Esophagus squamous epithelium (tissue), 5 donors: ENCODE results near the gene LRP8. TPM values are rescaled to one million over a fixed set of nuclear protein-coding genes. Genes with fewer than 3 reads are reported as not detected.

Experiments used
- DNase-seq: peaks from one replicate; lab custom pipeline; 2025; lab: John Stamatoyannopoulos, UW
- H3K27ac ChIP-seq, 4 donors: fragments of 200-600 bp; sonication (generic); one replicate each; pipeline ENCODE4 v1.5.1; 2016 to 2019; ENCODE audit warnings: mild to moderate bottlenecking in 1 of 4
- H3K27me3 ChIP-seq, 4 donors: fragments of 200-600 bp; sonication (generic); 1 replicate in 3 of 4; 2 replicates in 1 of 4; pipeline versions ENCODE4 v1.5.1 to v1.6.0; 2017 to 2021; ENCODE audit warnings: antibody characterized with exemption in 1 of 4
- H3K36me3 ChIP-seq, 3 donors: fragments of 200-600 bp; sonication (generic); one replicate each; pipeline ENCODE4 v1.5.1; 2016 to 2019
- H3K4me1 ChIP-seq, 3 donors: fragments of 200-600 bp; sonication (generic); one replicate each; pipeline ENCODE4 v1.5.1; 2017 to 2019
- H3K4me3 ChIP-seq, 4 donors: fragments of 200-600 bp; sonication (generic); 1 replicate in 3 of 4; 2 replicates in 1 of 4; pipeline ENCODE4 v1.5.1; 2016 to 2019; ENCODE audit warnings: mild to moderate bottlenecking in 2 of 4, moderate library complexity in 1 of 4
- H3K9me3 ChIP-seq, 3 donors: fragments of 200-600 bp; sonication (generic); one replicate each; pipeline ENCODE4 v1.5.1; 2016 to 2019
- POLR2A ChIP-seq, 4 donors: fragments of 450-650 bp; IDR thresholded peaks; one replicate each; pipeline ENCODE4 v1.6.1; 2017; ENCODE audit warnings: antibody characterized with exemption in 4 of 4, mild to moderate bottlenecking in 4 of 4, moderate library complexity in 3 of 4
- WGBS, 2 donors: methylation state at CpG; one replicate each; pipeline ENCODE4 v1.1.5; 2018; 5-methylcytosine and 5-hydroxymethylcytosine counted together
- intact Hi-C: fragments of 100-400 bp; cut with DNase I; formaldehyde crosslinking; loops from one replicate; pipeline ENCODE4 v1.15.0; 2022
- total RNA-seq, 4 donors: library from RNA; depleted of rRNA; stranded (reverse); fragments of >200 nt; gene quantifications; one replicate each; pipeline ENCODE4 v1.1.0, GENCODE V29; 2016
- TF ChIP-seq, protein P1 (sequence below), 6 experiments: fragments of 450-650 bp in 4 of 6; fragments of 200-600 bp in 2 of 6; sonication (generic) in 2 of 6; IDR thresholded peaks; one replicate each; pipeline ENCODE4 v1.5.1; 2016 to 2019; ENCODE audit warnings: antibody characterized with exemption in 6 of 6, mild to moderate bottlenecking in 4 of 6, moderate library complexity in 4 of 6
- donor health status: DM: yes; HTN: yes; CAD: no.

Gene LRP8
- total RNA-seq, 4 donors from 2014 or later = 15.3 to 39.6 (median 18.8) TPM

DNA sequence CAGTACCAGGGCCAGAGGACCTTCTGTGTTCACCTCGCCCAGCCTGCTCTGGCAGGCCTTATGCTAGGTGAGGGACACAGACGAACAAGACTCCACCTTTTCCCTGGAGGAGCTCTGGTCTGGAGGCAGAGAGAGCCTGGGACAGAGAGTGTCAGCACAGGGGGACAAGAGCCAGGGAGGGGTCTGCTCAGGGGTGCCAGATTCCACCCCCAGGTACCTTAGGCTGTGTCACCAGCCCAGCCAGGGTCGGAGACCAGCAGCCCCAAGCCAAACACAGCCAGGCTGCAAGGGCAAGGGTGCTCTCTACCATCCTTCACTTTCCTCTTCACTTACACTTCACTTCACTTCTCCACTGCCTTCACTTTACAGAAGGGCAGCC is 4.3 kb upstream of the LRP8 start:
- Histone ChIP-seq H3K36me3 (no peaks in the 10 kb centered on the region), H3K27me3 (peaks cover 0 to 8% (median 0%) of the 10 kb centered on the region in 4 donors), H3K27ac (no peak overlapping the region), H3K4me1 (peaks cover 3 to 12% (median 9%) of the 10 kb centered on the region in 3 donors), H3K9me3 (no peaks in the 10 kb centered on the region), H3K4me3 (no peak overlapping the region)
- TF ChIP-seq, protein P1, sequence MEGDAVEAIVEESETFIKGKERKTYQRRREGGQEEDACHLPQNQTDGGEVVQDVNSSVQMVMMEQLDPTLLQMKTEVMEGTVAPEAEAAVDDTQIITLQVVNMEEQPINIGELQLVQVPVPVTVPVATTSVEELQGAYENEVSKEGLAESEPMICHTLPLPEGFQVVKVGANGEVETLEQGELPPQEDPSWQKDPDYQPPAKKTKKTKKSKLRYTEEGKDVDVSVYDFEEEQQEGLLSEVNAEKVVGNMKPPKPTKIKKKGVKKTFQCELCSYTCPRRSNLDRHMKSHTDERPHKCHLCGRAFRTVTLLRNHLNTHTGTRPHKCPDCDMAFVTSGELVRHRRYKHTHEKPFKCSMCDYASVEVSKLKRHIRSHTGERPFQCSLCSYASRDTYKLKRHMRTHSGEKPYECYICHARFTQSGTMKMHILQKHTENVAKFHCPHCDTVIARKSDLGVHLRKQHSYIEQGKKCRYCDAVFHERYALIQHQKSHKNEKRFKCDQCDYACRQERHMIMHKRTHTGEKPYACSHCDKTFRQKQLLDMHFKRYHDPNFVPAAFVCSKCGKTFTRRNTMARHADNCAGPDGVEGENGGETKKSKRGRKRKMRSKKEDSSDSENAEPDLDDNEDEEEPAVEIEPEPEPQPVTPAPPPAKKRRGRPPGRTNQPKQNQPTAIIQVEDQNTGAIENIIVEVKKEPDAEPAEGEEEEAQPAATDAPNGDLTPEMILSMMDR (IDR thresholded peaks at IDR 0.05) = no peak
- TF ChIP-seq POLR2A (IDR thresholded peaks at IDR 0.05) = no peak
- no peak for DNase-seq
- intact Hi-C loops = no loop called here
- WGBS, 2 donors = 91 to 96% methylated on average over 1 to 3 of the region's 3 CpGs

DNA sequence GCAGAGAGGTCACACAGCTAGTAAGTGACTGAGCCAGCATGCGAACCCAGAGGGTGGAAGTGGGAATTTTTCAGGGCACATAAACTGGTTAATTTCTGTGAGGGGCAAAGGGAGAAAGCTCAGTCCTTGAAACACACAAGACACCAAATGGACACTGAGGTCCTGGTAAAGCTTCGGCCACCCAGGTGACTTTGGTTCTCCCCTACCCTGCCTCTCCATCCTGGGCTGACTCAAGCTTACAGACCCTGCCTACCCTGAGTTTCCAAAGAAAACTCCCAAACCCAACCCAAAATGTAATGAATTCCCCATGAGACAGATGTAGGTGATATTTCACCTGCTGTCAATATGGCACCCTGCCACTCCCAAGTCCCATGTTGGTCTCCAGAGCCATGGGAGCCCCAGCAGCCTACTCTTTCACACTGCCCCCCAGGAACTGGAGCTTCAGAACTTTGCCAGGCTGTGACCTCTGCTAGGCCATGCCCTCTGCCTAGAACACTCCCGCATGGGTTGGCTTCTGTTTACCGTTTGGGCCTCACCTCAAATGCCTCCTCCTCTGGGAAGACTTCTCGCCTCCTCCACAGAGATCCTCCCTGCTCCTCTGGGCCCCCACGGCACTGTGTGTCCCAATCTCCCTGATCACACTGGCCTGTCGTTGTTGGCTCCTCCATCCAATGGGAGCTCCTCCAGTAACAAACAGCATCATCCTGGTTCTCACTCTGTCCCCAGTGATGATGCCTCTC is 3.7 kb upstream of the LRP8 start:
- H3K36me3 ChIP-seq = no peaks in the 10 kb centered on the region
- H3K27ac ChIP-seq = no peak overlapping the region
- H3K27me3 ChIP-seq = peaks cover 0 to 5% (median 0%) of the 10 kb centered on the region in 4 donors
- no peak overlapping the region for H3K4me3 ChIP-seq
- DNase-seq = no peak
- WGBS, 2 donors = 95 to 96% methylated on average over 5 to 7 of the region's 7 CpGs
- peaks cover 8 to 17% (median 15%) of the 10 kb centered on the region in 3 donors for H3K4me1 ChIP-seq
- intact Hi-C loops = no loop called here
- no peaks in the 10 kb centered on the region for H3K9me3 ChIP-seq
- no peak for TF ChIP-seq POLR2A (IDR thresholded peaks at IDR 0.05)
- TF ChIP-seq, protein P1 (IDR thresholded peaks at IDR 0.05) = no peak

DNA sequence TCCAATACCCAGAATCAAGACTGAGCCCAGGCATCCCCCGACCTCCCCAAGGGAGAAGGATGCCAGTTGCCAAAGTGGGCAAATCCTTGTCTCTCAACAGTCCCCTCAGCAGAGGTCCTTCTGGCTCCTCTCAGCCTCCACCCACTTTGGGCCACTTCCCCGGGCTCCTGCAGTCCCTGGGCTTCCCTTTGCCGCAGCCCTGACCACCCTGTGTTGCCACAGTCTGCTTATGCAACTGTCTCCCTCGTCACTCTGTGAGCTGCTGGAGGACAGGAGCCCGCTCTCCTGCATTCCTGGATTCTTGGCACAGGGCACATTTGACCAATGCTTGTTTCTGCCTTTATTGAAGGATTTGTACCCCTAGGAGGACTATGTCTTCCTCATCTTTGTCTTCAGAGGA is 2.9 kb upstream of the LRP8 start:
- H3K4me3 ChIP-seq = no peak overlapping the region
- WGBS, 2 donors = 49 to 78% methylated on average over 5 of the region's 5 CpGs
- peaks cover 0 to 1% (median 0%) of the 10 kb centered on the region in 4 donors for H3K27me3 ChIP-seq
- intact Hi-C loops = no loop called here
- TF ChIP-seq POLR2A (IDR thresholded peaks at IDR 0.05) = no peak
- TF ChIP-seq, protein P1 (IDR thresholded peaks at IDR 0.05) = no peak
- H3K27ac ChIP-seq = no peak overlapping the region
- DNase-seq = no peak
- no peaks in the 10 kb centered on the region for H3K9me3 ChIP-seq
- H3K4me1 ChIP-seq = peaks cover 8 to 25% (median 18%) of the 10 kb centered on the region in 3 donors
- no peaks in the 10 kb centered on the region for H3K36me3 ChIP-seq

DNA sequence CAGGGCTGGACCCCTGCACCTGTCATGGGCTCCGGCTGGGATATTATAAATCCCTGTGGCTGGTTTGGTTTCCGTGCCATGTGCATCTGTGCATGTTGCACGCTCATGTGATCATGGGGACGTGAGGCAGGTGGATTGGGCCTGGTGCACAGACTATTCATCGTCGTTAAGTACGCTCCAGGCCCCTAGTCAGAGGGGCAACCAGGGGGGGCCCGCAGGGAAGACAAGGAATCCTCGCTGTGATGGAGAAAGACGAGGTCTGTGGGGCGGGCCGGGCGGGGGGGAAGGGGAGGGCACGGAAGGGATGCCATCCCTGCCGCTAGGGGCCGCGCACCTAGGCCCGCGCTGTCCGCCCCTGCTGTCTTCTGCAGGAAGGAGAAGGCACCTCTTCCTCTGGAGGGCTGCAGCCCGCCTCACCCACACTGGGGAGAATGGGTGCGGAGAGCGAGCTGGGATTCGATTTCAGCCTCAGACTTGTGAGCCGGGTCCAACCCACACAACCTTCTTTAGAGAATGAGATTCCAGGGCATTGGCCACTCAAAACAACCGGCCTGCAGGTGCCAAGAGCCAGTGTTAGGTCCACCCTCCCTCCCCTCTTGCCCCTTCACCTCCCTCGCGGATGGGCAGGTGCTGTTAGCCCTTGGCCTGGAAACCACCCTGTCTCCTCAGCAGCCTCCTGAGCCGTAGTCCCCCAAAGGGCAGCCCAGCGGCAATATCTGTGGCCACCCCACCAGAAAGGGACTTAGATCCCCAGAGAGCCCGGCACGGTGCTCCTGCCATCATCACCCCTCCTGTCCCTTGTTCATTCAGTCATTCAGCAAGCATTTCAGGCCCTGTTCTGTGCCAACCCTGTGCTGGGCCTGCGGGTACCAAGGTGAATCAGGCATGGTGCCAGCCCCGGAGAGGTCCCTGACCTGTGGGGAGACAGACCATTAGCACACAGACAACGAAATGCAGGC is 950 bp upstream of the LRP8 start:
- DNase-seq = no peak
- Histone ChIP-seq H3K9me3 (no peaks in the 10 kb centered on the region), H3K4me3 (peak overlapping the region in 3 of 4 donors; percentile 43 to 91 (median 82)), H3K27ac (peak overlapping the region in 2 of 4 donors; percentile 82 to 84), H3K27me3 (no peaks in the 10 kb centered on the region), H3K4me1 (peaks cover 14 to 37% (median 18%) of the 10 kb centered on the region in 3 donors), H3K36me3 (peaks cover 0 to 4% (median 0%) of the 10 kb centered on the region in 3 donors)
- intact Hi-C loops = no loop called here
- 75 to 77% methylated on average over 7 to 28 of the region's 35 CpGs for WGBS, 2 donors
- TF ChIP-seq POLR2A (IDR thresholded peaks at IDR 0.05) = no peak
- TF ChIP-seq, protein P1 (IDR thresholded peaks at IDR 0.05) = peak in 1 of 6 experiments; percentile 5
